NCI-H446 (cell line): ENCODE measurements around the gene LPP.

Experiments used
- DNase-seq, 2 experiments: peaks; one replicate each; lab custom pipeline; 2025; lab: John Stamatoyannopoulos, UW

The LPP gene

DNA sequence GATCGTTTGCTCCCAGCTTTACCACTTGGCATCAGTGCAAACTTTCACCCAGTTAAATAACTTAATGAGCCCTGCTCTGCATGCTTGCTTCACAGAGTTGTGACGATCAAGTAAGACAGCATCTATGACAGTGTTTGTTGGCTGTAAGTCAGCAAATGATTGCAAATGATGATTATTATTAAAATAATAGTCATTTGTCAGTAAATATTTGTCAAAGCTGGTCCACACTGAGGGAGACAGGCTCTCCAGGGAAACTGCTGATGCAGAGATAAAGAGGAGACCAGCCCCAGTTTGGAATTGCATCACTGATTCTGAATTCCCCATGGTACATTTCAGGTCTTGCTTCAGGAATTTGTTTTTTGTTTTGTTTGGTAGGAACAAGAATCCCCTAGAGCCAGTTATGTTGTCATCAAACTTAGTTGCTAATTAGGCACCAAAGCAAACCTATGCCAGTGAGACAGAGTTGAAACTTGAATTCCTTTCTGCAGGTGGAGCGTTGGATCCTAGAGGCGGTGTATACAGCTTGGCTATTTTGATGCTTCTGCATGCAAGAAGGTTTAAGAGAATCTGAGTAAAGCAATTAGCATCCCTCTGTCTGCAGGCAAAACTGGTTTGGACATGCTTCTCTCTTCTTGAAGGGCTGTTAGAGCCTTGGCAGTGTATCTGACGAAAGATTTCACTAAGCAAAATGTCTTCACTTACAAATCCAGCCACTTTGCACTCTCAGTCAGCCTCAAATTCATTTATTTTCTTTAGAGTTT is 679.2 kb downstream of the LPP start:
- DNase-seq = peak in 1 of 2 experiments; percentile 22

DNA sequence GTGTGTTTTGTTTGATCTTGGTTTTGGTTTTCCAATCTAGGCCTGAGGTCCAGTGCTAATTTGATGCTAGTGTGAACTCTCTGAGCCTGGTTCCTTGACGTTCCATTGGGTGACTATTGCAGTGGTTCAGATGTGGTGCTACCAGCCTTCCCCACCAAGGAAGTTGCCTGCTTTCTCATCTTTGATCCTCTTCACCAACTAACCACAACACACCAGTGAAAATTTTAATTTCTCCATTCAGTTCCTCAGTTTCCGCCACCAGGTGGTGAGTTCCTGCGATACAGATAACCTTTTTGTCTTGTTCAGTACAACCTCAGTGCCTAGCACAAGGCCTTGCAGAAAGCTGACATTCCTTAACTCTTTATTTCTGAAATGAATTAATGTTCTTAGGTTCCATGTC is 680.4 kb downstream of the LPP start:
- no peak for DNase-seq

DNA sequence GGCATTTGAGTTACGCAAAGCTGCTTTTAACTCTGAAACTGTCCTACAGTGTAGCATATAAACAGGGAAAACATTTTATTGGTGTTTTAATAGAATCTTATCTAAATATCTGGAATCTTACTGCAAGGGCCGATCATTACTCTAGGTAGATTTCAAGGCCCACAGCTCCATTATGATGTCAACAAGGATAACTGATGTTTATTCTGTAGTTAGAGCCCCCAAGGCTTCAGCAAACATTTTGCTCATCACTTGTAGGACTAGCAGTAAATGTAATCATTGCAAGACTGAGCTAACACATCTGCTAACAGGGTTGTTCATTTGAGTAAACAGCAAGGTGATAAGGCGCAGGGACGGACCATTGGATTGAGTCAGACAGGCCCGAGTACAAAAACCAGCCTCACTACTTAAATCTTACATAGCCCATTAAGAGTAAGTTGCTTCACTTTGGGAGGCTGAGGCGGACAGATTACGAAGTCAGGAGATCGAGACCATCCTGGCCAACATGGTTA is 685.3 kb downstream of the LPP start:
- DNase-seq = no peak

- DNase-seq = no peak
These were observed 686.3 kb downstream of the LPP start for GRCh38 chr3:188840290-188840689.

DNA sequence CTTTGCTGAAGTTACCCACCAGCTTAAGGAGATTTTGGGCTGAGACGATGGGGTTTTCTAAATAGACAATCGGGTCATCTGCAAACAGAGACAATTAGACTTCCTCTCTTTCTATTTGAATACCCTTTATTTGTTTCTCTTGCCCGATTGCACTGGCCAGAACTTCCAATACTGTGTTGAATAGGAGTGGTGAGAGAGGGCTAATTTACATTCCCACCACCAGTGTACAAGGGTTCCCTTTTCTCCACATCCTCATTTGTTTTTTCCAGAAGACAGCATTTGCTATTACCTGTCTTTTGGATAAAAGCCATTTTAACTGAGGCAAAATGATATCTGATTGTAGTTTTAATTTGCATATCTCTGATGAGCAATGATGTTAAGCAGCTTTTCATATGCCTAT is 687.9 kb downstream of the LPP start:
- DNase-seq = no peak

DNA sequence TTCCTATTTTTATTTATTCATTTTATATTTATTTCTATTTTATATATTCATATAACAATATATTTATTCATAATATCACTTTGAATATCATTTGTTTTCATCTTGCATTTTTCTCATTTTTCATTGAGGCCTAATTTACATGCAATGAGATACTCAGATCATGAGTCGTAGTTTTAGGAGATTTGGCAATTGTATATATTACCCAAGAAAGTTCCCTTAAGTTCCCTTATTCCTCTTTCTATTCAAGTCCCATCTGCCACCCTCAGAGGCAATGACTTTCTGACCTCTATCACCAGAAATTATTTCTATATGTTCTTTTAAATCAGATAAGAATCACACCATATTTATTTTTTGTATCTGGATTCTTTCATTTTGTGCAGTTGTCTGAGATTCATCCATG is 688.7 kb downstream of the LPP start:
- DNase-seq = no peak

DNA sequence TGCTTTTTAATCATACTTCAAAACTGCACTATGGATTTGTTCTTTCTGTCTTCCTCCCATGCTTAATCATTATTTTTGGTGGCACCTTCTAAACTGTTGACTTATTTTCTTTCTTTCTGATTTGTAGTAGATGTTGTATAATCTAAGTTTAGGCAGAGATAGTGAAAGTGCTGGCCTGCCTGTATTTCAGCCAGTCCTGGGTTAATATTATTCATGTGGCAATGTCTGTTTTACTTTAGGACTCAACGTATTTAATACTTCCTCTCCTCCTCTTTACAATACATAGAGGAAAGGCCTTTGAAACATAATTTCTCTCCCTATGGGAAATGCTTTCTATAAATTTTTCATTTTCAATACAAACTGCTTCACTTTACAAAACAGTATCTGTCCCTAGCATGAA is 690.1 kb downstream of the LPP start:
- no peak for DNase-seq

- DNase-seq = no peak
These were observed 691.6 kb downstream of the LPP start for GRCh38 chr3:188845514-188845913.

DNA sequence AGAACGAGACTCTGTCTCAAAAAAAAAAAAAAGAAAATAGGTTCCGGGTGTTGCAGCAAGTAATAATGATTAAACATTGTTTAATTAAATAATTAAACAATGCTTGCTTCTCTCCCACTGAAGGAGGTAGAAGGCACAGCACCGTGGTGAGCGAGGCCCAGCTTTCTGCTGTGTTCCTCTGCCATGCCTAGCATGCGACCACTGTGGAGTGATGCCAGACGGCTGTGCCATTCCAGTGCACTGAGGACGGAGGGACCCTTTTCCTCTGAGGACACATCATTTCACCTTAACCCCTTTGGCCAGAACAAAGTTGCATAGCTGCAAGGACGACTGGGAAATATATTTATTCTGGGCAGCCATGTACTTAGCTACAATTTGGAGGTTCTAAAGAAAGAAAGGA is 695.0 kb downstream of the LPP start:
- DNase-seq = no peak

DNA sequence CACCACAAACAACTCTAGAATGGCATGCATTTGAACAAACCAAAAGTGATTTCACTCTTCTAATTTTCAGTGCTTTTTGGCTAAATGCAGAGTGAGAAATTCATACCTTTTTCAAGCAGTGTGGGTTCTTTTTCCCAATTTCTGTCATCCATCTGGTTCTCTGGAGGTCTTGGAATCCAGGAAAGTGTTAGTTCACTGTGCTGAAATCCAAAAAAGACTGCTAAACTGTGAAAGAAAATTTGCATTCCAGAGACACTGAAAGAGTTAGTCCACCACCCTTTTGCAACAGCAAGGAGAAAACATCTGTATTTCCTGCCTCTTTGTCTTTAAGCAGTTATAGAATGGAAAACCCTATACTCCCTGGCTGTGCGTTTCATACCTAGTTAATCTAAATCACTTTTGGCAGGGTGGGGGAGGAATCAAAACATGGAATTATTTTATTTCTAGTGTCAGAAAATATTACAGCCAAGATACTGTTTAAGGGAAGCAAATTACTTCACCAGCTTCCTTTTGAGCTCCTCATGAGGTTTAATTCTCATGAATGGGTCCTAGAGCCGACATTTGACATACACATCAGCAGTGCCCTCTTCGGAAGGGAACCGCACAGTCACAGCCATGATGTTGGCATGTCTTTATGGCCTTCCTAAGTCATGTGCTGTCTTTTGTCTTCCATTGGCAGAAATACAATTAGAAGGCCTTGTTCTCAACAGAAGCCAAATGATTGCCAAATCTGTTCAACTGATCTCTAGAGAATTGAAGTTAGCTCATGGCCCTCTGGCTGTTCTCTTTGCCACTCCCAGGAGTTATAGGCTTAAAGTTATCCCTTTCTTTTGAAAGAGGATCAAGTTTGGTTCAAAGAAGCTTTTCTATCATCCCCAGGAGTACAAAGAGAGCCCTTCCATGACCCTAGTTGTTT is 700.2 kb downstream of the LPP start:
- DNase-seq = peak in 1 of 2 experiments; percentile 38

- DNase-seq = no peak
These were observed 700.8 kb downstream of the LPP start for GRCh38 chr3:188854772-188855149.

DNA sequence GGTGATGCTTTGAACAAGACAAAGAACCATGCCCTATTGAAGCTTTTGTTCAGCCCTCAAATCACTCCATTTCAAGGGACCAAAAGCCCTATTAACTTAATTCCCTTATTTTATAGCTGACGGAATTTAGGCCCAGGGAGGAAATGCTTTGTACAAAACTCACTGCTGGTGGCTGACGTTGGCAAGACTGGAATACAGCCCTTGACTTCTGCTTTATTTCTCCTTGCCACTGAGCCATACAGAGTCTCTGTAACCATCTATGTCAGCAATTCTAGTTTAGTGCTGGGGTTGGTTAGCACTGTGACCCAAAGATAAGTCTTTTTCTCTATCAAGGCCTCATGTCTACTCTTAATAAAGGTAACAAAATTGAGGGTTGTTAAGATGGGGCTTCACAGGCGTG is 701.7 kb downstream of the LPP start:
- DNase-seq = no peak

GRCh38 chr3:188860147-188860546 is 706.2 kb downstream of the LPP start:
- DNase-seq = no peak

DNA sequence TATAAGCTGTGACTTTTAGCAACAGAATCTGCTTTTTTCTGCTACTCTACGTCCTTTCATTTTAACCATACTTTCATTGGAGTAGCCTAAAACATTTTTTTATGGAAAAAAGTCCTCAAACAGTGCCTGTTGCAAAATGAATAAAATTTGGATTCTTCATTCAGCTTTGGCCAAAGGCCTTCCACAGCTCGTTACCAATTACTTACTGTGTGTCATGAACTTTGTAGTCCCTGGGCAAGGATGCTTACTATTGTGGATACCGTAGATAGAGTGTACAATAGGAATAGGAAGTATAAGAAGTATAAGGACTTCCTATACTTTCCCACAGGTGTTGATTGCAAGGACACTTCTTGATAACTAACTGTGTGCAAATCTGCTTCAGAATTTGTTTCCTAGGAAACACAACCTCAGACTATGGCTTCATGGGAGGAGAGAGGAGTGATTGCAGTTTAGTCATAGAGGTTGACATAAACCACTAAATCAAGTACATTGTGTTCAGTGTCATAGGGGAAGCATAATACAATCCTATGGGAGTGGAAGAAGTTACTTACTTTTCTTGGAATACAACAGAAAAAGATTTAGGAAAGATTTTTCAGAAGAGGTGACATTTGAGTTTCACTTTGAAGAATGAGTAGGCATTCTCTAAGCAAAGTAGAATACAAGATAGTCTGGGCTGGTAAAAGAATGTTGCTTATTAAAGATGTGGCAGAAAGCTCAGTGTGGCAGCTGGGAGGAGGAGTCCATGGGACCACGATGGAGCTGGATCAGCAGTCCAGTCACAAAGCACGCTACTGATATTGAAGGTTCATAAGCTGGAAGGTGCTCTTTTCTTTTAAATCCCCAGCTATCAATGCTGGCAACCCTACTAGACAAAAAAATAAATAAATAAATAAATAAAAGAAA is 708.1 kb downstream of the LPP start:
- DNase-seq = no peak

DNA sequence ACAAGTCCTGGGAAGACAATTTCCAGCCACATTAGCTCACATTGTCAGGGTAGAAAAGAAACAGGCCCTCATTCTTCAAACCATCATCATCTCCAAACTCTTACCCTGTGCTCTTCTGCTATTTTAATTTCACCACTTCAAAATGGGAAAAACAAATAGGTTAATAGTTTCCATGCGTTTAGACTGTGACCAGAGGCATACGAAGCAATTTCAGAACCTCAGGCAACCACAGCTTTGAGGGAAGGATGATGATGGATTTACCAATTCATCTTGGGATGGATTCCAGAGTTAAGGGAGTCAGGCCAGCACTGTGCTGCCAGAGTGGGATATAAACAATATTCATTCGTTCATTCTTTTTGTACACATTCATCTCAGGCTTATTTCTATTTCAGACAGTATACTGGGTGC is 710.0 kb downstream of the LPP start:
- no peak for DNase-seq

- no peak for DNase-seq
These were observed 713.8 kb downstream of the LPP start for GRCh38 chr3:188867691-188868265.

DNA sequence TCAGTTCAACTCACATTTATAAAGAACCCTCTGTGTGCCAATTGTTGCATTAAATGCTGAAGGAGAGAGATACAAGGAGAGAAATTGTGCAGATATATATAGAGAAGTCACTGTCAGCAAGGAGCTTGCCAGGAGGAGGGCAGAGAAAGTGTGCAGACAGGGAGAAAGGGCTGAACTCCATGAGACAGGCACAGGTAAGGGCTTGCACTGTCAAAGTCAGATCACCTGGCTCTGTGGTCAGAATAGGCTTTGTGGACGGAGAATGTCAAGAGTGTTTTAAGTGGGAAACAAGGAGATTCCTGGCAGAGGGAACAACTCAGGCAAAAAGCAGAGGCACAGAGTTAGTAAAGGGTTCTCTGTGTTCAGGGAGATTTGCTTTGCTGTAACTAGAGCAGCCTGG is 714.8 kb downstream of the LPP start:
- no peak for DNase-seq

DNA sequence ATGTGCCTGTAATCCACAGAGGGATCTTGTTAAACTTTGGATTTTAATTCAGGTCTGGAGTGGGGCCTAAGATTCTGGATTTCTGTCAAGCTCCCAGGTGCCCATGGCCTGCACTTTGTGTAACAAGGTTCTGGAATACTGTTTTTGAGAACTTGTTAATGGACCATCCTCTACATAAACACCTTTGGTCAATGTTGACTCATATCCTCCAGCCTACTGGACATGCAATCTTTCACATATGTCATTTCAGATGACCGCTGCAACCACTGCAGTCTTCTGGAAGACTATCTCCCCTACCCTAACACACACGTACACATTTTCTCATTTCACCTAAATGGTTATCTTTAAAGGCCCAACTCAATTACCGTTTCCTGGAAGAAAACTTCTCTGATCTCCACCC is 715.7 kb downstream of the LPP start:
- no peak for DNase-seq

- DNase-seq = no peak
These were observed 716.5 kb downstream of the LPP start for GRCh38 chr3:188870431-188870830.

GRCh38 chr3:188874576-188874975 is 720.6 kb downstream of the LPP start:
- no peak for DNase-seq

- DNase-seq = no peak
These were observed 721.5 kb downstream of the LPP start for GRCh38 chr3:188875413-188875812.

- DNase-seq = no peak
These were observed 722.4 kb downstream of the LPP start for GRCh38 chr3:188876370-188876769.
